Measurements from ENCODE around the gene TRAPPC2B. TPM values are rescaled to one million over a fixed set of nuclear protein-coding genes. Genes with fewer than 3 reads are reported as not detected.

Gene TRAPPC2B
- total and polyA plus RNA-seq, 9 donors = 9.1 to 25.1 (median 11.6) TPM

DNA sequence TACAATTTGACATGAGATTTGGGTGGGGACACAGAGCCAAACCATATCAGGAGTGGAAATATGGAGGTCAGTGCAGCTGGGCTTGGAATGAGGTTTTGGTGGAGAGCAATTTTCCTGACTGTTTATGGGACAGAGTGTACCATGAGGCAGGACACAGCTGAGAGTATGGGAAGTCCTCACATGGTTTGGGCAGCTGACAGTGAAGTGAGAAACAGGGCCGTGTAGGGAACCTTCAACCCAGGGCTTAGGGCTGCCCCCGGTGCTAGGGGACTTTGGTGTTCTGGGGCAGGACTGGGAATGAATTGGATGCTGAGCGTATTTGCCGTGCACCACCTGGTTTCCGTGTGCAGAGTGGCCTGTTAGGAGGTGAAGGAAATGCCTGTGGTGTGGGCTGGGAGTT, 32.4 kb downstream of the TRAPPC2B start:
- peaks cover 3% of the 10 kb centered on the region for H3K36me3 ChIP-seq
- intact Hi-C loops (cut with DNase I) = no loop called here
- no peak for DNase-seq
- peaks cover under 1% of the 10 kb centered on the region for H3K4me1 ChIP-seq (ENCODE audit: insufficient read depth)
- H3K27me3 ChIP-seq = no peaks in the 10 kb centered on the region
- TF ChIP-seq, protein P1, sequence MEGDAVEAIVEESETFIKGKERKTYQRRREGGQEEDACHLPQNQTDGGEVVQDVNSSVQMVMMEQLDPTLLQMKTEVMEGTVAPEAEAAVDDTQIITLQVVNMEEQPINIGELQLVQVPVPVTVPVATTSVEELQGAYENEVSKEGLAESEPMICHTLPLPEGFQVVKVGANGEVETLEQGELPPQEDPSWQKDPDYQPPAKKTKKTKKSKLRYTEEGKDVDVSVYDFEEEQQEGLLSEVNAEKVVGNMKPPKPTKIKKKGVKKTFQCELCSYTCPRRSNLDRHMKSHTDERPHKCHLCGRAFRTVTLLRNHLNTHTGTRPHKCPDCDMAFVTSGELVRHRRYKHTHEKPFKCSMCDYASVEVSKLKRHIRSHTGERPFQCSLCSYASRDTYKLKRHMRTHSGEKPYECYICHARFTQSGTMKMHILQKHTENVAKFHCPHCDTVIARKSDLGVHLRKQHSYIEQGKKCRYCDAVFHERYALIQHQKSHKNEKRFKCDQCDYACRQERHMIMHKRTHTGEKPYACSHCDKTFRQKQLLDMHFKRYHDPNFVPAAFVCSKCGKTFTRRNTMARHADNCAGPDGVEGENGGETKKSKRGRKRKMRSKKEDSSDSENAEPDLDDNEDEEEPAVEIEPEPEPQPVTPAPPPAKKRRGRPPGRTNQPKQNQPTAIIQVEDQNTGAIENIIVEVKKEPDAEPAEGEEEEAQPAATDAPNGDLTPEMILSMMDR (IDR thresholded peaks at IDR 0.05) = no peak
- TF ChIP-seq EP300 (IDR thresholded peaks at IDR 0.05) (no peak), POLR2A (IDR thresholded peaks at IDR 0.05) (no peak)
- peaks cover 12 to 62% of the 10 kb centered on the region in 2 donors for H3K9me3 ChIP-seq
- 89 to 93% (median 91%) methylated on average over 5 of the region's 5 CpGs for WGBS, 3 donors
- H3K27ac ChIP-seq = no peak overlapping the region
- H3K4me3 ChIP-seq = no peak overlapping the region

- Histone ChIP-seq H3K27ac (no peak overlapping the region), H3K4me3 (no peak overlapping the region), H3K4me1 (ENCODE audit: insufficient read depth) (no peaks in the 10 kb centered on the region), H3K9me3 (peaks cover 10 to 81% of the 10 kb centered on the region in 2 donors), H3K36me3 (peaks cover 3% of the 10 kb centered on the region), H3K27me3 (no peaks in the 10 kb centered on the region)
- no peak for DNase-seq
- intact Hi-C loops (cut with DNase I) = no loop called here
- WGBS, 3 donors = 96 to 98% (median 98%) methylated on average over 5 of the region's 5 CpGs
- no peak for TF ChIP-seq POLR2A (IDR thresholded peaks at IDR 0.05)
- TF ChIP-seq, protein P1 (IDR thresholded peaks at IDR 0.05) = no peak
- no peak for TF ChIP-seq EP300 (IDR thresholded peaks at IDR 0.05)
These were observed 35.5 kb downstream of the TRAPPC2B start for GRCh38 chr19:57398868-57399267.

DNA sequence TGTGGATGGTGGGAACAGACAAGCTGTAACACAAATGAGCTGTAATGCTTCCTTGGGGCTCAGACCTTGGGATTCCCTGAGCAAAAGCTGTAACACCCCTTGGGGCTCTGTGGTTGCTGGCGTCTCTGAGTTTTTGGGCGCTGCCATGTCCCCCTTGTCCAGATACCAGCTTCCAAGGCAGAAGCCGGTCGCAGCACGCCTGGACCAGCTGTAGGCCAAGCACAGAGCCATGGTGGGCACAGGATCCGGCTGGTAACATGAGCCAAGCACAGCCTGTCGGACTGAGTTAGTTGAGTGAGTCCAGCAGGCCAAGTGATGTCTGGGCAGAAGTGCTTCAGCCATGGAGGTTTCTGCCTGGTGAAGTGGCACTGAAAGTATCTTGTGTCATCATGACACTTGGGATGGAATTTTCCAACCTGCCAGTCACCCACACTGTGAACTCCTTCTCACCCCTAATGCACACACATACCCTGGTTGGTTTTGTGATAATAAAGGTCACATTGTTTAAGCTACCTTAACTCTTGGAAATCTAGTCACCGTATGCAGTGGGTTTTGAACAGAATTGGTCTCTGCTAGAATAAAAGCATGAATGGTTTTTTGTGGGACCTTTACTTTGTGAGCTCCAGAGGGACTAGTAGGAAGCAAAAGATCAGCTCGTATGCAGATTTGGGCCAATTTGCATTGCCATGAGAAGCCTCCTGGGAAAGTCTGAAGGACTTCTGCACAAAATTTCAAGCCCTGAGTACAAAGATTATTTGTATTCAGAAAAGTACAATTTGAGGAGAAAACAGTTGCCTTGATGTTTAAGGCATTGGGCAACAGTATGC, 40.6 kb downstream of the TRAPPC2B start:
- intact Hi-C loops (cut with DNase I) = no loop called here
- 92 to 95% (median 93%) methylated on average over 9 of the region's 9 CpGs for WGBS, 3 donors
- H3K27ac ChIP-seq = no peak overlapping the region
- peaks cover 0 to 35% of the 10 kb centered on the region in 2 donors for H3K9me3 ChIP-seq
- no peak for TF ChIP-seq POLR2A (IDR thresholded peaks at IDR 0.05)
- no peak for TF ChIP-seq EP300 (IDR thresholded peaks at IDR 0.05)
- TF ChIP-seq, protein P1 (IDR thresholded peaks at IDR 0.05) = no peak
- H3K4me1 ChIP-seq (ENCODE audit: insufficient read depth) = no peaks in the 10 kb centered on the region
- no peak overlapping the region for H3K4me3 ChIP-seq
- H3K36me3 ChIP-seq = no peaks in the 10 kb centered on the region
- DNase-seq = no peak
- no peaks in the 10 kb centered on the region for H3K27me3 ChIP-seq

DNA sequence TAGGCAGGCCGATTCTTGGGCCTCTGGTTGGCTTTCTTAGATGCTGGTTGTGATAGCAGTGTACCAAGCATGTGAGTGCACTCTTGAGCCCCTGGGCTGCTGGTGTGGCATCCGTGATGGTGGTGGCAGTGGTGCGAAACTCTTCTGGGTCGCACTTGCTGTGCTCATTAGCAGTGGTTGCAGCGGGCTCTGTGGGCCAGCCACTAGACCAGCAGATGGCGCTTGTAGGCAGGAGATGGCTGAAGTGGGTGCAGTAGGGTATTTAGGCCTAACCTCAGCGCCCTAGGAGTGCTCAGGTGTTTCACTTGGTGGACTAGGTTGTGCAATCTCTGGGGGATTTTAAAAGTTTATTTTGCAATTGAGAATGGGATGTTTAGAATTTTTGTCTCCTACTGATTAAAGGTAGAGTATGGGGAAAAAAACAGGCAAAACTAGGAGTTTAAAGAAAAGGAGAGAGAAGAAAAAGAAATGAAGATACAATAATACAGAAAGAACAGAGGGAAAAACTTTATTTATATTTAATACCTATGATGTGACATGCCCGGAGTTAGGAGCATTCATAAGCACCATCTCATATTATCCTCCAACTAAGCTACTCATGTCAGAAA, 43.3 kb downstream of the TRAPPC2B start:
- TF ChIP-seq POLR2A (IDR thresholded peaks at IDR 0.05) (no peak), EP300 (IDR thresholded peaks at IDR 0.05) (no peak)
- TF ChIP-seq, protein P1 (IDR thresholded peaks at IDR 0.05) = no peak
- Histone ChIP-seq H3K9me3 (peaks cover 0 to 25% of the 10 kb centered on the region in 2 donors), H3K4me1 (ENCODE audit: insufficient read depth) (peaks cover 1% of the 10 kb centered on the region), H3K27me3 (no peaks in the 10 kb centered on the region), H3K36me3 (no peaks in the 10 kb centered on the region), H3K27ac (no peak overlapping the region), H3K4me3 (no peak overlapping the region)
- intact Hi-C loops (cut with DNase I) = no loop called here
- WGBS, 3 donors = 16 to 18% (median 17%) methylated on average over 8 of the region's 8 CpGs
- DNase-seq = no peak
